ENCODE results near the gene METTL5.

METTL5 gene

DNA sequence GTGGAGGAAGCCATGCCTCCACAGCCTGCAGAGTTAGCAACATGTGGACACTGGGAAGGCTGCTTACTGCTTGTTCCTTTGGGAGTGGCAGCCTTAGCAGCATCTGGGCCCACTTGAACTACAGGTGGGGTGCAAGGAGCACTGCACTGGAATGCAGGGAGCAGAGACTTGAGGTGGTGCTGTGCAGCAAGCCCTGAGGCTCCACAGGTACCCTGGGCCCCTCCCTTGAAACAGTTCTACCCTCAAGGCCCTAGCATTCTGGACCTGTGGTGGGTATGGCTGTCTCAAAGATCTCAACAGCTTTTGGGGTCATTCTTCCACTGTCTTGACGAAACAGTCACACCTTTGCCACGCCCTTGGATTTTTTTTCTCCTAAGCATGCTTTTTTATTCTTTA lies 16.0 kb upstream of the METTL5 start:
- Histone ChIP-seq H3K9ac (ENCODE audit: low read depth, low read length) (no peak overlapping the region), H3K36me3 (ENCODE audit: insufficient read depth, low read length) (peaks cover 8% of the 10 kb centered on the region)
- no peak for DNase-seq

DNA sequence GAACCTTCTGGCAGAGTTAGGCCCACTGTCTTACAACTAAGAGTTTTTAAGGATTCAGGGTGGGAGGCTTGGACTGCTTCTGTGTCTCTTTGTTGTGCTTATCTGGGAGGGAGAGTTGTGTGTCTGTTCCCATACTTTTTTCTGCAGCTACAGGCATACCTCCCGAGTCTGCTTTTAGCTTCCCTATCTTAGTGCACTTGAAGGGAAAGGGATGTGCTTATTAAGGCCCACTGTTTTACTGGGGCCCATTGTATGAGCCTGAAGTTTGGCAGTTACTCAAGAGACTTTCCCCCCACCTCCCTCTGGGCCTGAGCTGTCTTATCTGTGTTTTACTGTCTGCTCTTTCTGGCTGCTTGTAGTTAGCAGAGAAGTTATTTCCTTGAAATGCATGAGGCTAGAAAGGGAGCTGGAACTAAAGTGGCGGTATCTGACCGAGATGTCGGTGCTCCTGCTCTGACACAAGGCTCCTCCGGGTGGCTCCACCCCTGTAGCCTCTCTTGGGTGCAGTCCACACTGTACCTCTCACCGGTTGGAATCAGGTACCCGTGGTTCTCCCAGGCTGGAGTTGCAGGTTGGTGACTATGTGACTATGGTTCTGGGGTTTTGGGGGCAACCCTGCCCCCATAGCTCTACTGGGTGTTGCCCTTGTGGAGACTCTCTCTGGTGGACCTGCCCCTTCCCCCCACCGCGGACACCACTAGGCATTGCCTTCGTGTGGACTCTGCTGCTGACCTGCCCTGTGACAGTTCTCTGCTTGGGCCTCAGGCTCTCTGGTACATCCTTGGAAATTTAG lies 15.4 kb upstream of the METTL5 start:
- Histone ChIP-seq H3K79me2 (ENCODE audit: insufficient read depth, low read length) (peaks cover 65% of the 10 kb centered on the region), H3K27ac (ENCODE audit: low read length) (peak overlapping the region; percentile 40; the same call in 1 of the 2 replicates), H3K9ac (ENCODE audit: low read depth, low read length) (no peak overlapping the region), H3K4me1 (ENCODE audit: insufficient read depth, low read length) (no peaks in the 10 kb centered on the region), H3K4me2 (ENCODE audit: insufficient read depth, low read length) (no peak overlapping the region), H3K9me3 (ENCODE audit: insufficient read depth, low read length, severe bottlenecking) (no peaks in the 10 kb centered on the region), H3K36me3 (ENCODE audit: insufficient read depth, low read length) (peaks cover 8% of the 10 kb centered on the region), H4K20me1 (ENCODE audit: insufficient read depth, low read length) (peaks cover 13% of the 10 kb centered on the region), H3K4me3 (ENCODE audit: low read depth in 1 of 2, low read length in 2 of 2) (no peak overlapping the region), H2AFZ (ENCODE audit: low read depth, low read length) (no peak overlapping the region), H3K27me3 (ENCODE audit: insufficient read depth, low read length, poor library complexity) (no peaks in the 10 kb centered on the region)
- TF ChIP-seq, protein P1, sequence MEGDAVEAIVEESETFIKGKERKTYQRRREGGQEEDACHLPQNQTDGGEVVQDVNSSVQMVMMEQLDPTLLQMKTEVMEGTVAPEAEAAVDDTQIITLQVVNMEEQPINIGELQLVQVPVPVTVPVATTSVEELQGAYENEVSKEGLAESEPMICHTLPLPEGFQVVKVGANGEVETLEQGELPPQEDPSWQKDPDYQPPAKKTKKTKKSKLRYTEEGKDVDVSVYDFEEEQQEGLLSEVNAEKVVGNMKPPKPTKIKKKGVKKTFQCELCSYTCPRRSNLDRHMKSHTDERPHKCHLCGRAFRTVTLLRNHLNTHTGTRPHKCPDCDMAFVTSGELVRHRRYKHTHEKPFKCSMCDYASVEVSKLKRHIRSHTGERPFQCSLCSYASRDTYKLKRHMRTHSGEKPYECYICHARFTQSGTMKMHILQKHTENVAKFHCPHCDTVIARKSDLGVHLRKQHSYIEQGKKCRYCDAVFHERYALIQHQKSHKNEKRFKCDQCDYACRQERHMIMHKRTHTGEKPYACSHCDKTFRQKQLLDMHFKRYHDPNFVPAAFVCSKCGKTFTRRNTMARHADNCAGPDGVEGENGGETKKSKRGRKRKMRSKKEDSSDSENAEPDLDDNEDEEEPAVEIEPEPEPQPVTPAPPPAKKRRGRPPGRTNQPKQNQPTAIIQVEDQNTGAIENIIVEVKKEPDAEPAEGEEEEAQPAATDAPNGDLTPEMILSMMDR (IDR thresholded peaks at IDR 0.05; ENCODE audit: borderline replicate concordance, extremely low read depth, low read length, poor library complexity, severe bottlenecking): no peak
- TF ChIP-seq EZH2 (IDR thresholded peaks at IDR 0.05; ENCODE audit: borderline replicate concordance, low read depth, low read length, severe bottlenecking): no peak
- ATAC-seq (ENCODE audit: insufficient read depth, low read depth): no peak
- DNase-seq: no peak

More for the DNA sequence above, 16.0 kb upstream of the METTL5 start:
- no peaks in the 10 kb centered on the region for H3K4me1 ChIP-seq (ENCODE audit: insufficient read depth, low read length)
- peaks cover 63% of the 10 kb centered on the region for H3K79me2 ChIP-seq (ENCODE audit: insufficient read depth, low read length)
- no peak overlapping the region for H2AFZ ChIP-seq (ENCODE audit: low read depth, low read length)
- peak overlapping the region; percentile 40; the same call in 1 of the 2 replicates for H3K27ac ChIP-seq (ENCODE audit: low read length)
- TF ChIP-seq, protein P1 (IDR thresholded peaks at IDR 0.05; ENCODE audit: borderline replicate concordance, extremely low read depth, low read length, poor library complexity, severe bottlenecking): no peak
- TF ChIP-seq EZH2 (IDR thresholded peaks at IDR 0.05; ENCODE audit: borderline replicate concordance, low read depth, low read length, severe bottlenecking): no peak
- no peak for ATAC-seq (ENCODE audit: insufficient read depth, low read depth)
- H3K4me3 ChIP-seq (ENCODE audit: low read depth in 1 of 2, low read length in 2 of 2): no peak overlapping the region
- H3K27me3 ChIP-seq (ENCODE audit: insufficient read depth, low read length, poor library complexity): no peaks in the 10 kb centered on the region
- no peak overlapping the region for H3K4me2 ChIP-seq (ENCODE audit: insufficient read depth, low read length)
- H4K20me1 ChIP-seq (ENCODE audit: insufficient read depth, low read length): peaks cover 13% of the 10 kb centered on the region
- H3K9me3 ChIP-seq (ENCODE audit: insufficient read depth, low read length, severe bottlenecking): no peaks in the 10 kb centered on the region

DNA sequence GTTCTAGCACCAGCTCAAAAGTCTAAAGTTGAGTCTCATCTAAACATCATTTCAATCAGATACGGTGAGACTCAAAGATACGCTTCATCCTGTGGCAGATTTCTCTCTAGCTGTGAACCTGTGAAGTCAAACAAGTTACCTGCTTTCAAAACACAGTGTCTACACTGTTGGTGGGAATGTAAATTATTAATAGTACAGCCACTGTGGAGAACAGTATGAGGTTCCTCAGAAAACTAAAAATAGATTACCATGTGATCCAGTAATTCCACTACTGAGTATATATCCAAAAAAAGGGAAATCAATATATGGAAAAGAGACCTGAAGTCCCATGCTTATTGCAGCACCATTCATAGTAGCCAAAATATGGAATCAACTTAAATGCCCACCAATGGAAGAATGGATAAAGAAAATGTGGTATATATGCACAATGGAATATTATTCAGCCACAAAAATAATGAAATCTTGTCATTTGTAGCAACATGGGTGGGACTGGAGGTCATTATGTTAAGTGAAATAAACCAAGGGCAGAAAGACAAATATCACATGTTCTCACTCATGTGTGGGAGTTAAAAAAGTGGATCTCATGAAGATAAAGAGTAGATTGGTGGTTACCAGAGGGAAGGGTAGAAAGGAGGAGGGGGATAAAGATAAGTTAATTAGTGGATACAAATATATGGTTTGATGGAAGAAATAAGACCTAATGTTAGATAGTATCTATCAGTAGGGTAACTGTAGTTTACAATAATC lies 14.2 kb upstream of the METTL5 start:
- Histone ChIP-seq H4K20me1 (ENCODE audit: insufficient read depth, low read length) (peaks cover 14% of the 10 kb centered on the region), H3K27ac (ENCODE audit: low read length) (no peak overlapping the region), H3K4me1 (ENCODE audit: insufficient read depth, low read length) (no peaks in the 10 kb centered on the region), H3K4me2 (ENCODE audit: insufficient read depth, low read length) (no peak overlapping the region), H2AFZ (ENCODE audit: low read depth, low read length) (no peak overlapping the region), H3K27me3 (ENCODE audit: insufficient read depth, low read length, poor library complexity) (no peaks in the 10 kb centered on the region), H3K36me3 (ENCODE audit: insufficient read depth, low read length) (peaks cover 8% of the 10 kb centered on the region), H3K9ac (ENCODE audit: low read depth, low read length) (no peak overlapping the region), H3K79me2 (ENCODE audit: insufficient read depth, low read length) (peaks cover 69% of the 10 kb centered on the region), H3K4me3 (ENCODE audit: low read depth in 1 of 2, low read length in 2 of 2) (no peak overlapping the region), H3K9me3 (ENCODE audit: insufficient read depth, low read length, severe bottlenecking) (no peaks in the 10 kb centered on the region)
- no peak for DNase-seq
- ATAC-seq (ENCODE audit: insufficient read depth, low read depth): no peak
- TF ChIP-seq, protein P1 (IDR thresholded peaks at IDR 0.05; ENCODE audit: borderline replicate concordance, extremely low read depth, low read length, poor library complexity, severe bottlenecking): no peak

Data from DND-41 (cell line).